ENCODE measurements around the gene CD164L2. TPM values are rescaled to one million over a fixed set of nuclear protein-coding genes. Genes with fewer than 3 reads are reported as not detected.

Gene CD164L2
- total RNA-seq, 1 donor from 2014 or later: not detected

- no peaks in the 10 kb centered on the region for H3K9me3 ChIP-seq (ENCODE audit: insufficient read depth, low read depth, low read length)
- no peaks in the 10 kb centered on the region for H3K27me3 Mint-ChIP-seq (ENCODE audit: low read depth, unreplicated experiment)
- DNase-seq (ENCODE audit: low read depth) (no peak), FAIRE-seq (no peak)
- H3K79me2 ChIP-seq (ENCODE audit: insufficient read depth, low read length): no peaks in the 10 kb centered on the region
- H3K36me3 Mint-ChIP-seq (ENCODE audit: low read depth, unreplicated experiment): peaks cover 12% of the 10 kb centered on the region
- no peak overlapping the region for H2AFZ ChIP-seq (ENCODE audit: low read depth, low read length)
- H3K36me3 ChIP-seq (ENCODE audit: insufficient read depth, low read length): peaks cover 9% of the 10 kb centered on the region
- H3K4me3 ChIP-seq (ENCODE audit: insufficient read depth, low read depth, low read length): no peak overlapping the region
- H3K4me2 ChIP-seq (ENCODE audit: low read length): no peak overlapping the region
- no peak overlapping the region for H3K27ac ChIP-seq (ENCODE audit: low read depth, low read length)
- no peaks in the 10 kb centered on the region for H3K9me3 Mint-ChIP-seq (ENCODE audit: unreplicated experiment)
- no peak overlapping the region for H3K27ac Mint-ChIP-seq (ENCODE audit: unreplicated experiment)
- no peak overlapping the region for H3K9ac ChIP-seq (ENCODE audit: low read length)
- peaks cover 10% of the 10 kb centered on the region for H3K4me1 ChIP-seq (ENCODE audit: insufficient read depth, low read length)
- peaks cover 11% of the 10 kb centered on the region for H4K20me1 ChIP-seq (ENCODE audit: insufficient read depth, low read length)
- no peak for TF ChIP-seq EZH2 (IDR thresholded peaks at IDR 0.05; ENCODE audit: insufficient read depth, low read length)
- TF ChIP-seq CTCF (IDR thresholded peaks at IDR 0.05; ENCODE audit: insufficient read depth, low read depth, low read length): no peak
- H3K27me3 ChIP-seq (ENCODE audit: insufficient read depth, low read length): no peaks in the 10 kb centered on the region
- H3K4me3 Mint-ChIP-seq (ENCODE audit: unreplicated experiment): no peak overlapping the region
- peaks cover 17% of the 10 kb centered on the region for H3K4me1 Mint-ChIP-seq (ENCODE audit: low read depth, unreplicated experiment)
These were observed 46.4 kb downstream of the CD164L2 start for GRCh38 chr1:27336756-27337155.

GRCh38 chr1:27335506-27336422 is 47.4 kb downstream of the CD164L2 start:
- H3K9me3 Mint-ChIP-seq (ENCODE audit: unreplicated experiment): no peaks in the 10 kb centered on the region
- H3K36me3 Mint-ChIP-seq (ENCODE audit: low read depth, unreplicated experiment): peaks cover 15% of the 10 kb centered on the region
- Histone ChIP-seq H3K36me3 (ENCODE audit: insufficient read depth, low read length) (peaks cover 9% of the 10 kb centered on the region), H3K4me2 (ENCODE audit: low read length) (no peak overlapping the region), H3K27ac (ENCODE audit: low read depth, low read length) (no peak overlapping the region), H4K20me1 (ENCODE audit: insufficient read depth, low read length) (peaks cover 16% of the 10 kb centered on the region), H3K9me3 (ENCODE audit: insufficient read depth, low read depth, low read length) (no peaks in the 10 kb centered on the region), H3K27me3 (ENCODE audit: insufficient read depth, low read length) (no peaks in the 10 kb centered on the region), H2AFZ (ENCODE audit: low read depth, low read length) (no peak overlapping the region), H3K79me2 (ENCODE audit: insufficient read depth, low read length) (peaks cover 8% of the 10 kb centered on the region), H3K9ac (ENCODE audit: low read length) (no peak overlapping the region), H3K4me1 (ENCODE audit: insufficient read depth, low read length) (peaks cover 1% of the 10 kb centered on the region), H3K4me3 (ENCODE audit: insufficient read depth, low read depth, low read length) (no peak overlapping the region)
- H3K4me3 Mint-ChIP-seq (ENCODE audit: unreplicated experiment): no peak overlapping the region
- peaks cover 8% of the 10 kb centered on the region for H3K4me1 Mint-ChIP-seq (ENCODE audit: low read depth, unreplicated experiment)
- no peak for DNase-seq (ENCODE audit: low read depth)
- TF ChIP-seq CTCF (IDR thresholded peaks at IDR 0.05; ENCODE audit: insufficient read depth, low read depth, low read length): no peak
- TF ChIP-seq EZH2 (IDR thresholded peaks at IDR 0.05; ENCODE audit: insufficient read depth, low read length): no peak
- no peak overlapping the region for H3K27ac Mint-ChIP-seq (ENCODE audit: unreplicated experiment)
- H3K27me3 Mint-ChIP-seq (ENCODE audit: low read depth, unreplicated experiment): no peaks in the 10 kb centered on the region
- FAIRE-seq: no peak

Data from astrocyte (in vitro differentiated cells and primary cell).